Cerebellar nuclear complex (tissue), 1 donor: Measurements from ENCODE around the gene NRG3.
"Not testable (repeated sequence)": the region's sequence is repeated elsewhere in the genome, so short reads cannot be mapped to it uniquely, and the experiment has no call there.

Experiments
- DNase-seq, 2 experiments: peaks; one replicate each; lab custom pipeline; 2025; lab: John Stamatoyannopoulos, UW

The NRG3 gene

GRCh38 chr10:81961451-81962184 is 86.6 kb downstream of the NRG3 start:
- no peak for DNase-seq

DNA sequence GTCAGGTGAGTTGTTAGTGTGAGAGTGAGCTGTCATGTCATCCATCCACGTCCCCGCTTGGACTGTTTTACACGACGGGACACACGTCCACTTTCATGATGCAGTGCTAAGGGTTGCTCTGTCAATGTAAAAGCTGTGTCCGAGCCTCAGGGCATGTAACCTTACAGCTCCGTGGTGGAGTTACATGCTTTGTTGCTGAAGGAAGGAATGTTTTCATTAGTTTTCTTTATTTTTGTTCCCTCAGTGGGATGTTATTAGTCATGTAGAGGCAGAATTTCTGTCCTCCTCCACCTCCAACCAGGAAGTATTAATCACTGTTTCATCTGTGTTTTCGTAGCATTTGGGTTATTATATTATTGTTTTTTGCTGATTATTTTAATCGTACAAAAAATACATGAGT is 88.6 kb downstream of the NRG3 start:
- DNase-seq: no peak

DNA sequence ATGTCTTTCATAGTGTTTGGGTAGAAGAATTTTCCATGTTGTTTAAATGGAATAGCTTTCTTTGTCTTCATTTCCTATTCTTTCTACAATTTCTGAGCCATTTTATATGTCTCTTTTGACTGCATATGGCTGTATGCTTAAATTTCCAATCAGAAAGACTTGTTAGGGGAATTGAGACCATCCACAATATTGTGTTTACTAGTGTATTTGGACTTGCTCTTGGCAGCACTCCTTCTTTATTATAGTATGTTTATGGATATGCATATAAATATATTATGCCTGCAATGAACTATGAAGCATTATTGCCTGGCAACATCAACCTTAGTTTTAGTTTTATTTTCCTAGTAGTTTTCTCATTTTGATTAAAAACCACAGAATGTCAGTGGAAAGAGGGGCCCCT is 92.7 kb downstream of the NRG3 start:
- DNase-seq: no peak

- DNase-seq: no peak
Observed at GRCh38 chr10:81969136-81969535, 94.1 kb downstream of the NRG3 start.

- DNase-seq: no peak
Observed at GRCh38 chr10:81978238-81978637, 103.2 kb downstream of the NRG3 start.

DNA sequence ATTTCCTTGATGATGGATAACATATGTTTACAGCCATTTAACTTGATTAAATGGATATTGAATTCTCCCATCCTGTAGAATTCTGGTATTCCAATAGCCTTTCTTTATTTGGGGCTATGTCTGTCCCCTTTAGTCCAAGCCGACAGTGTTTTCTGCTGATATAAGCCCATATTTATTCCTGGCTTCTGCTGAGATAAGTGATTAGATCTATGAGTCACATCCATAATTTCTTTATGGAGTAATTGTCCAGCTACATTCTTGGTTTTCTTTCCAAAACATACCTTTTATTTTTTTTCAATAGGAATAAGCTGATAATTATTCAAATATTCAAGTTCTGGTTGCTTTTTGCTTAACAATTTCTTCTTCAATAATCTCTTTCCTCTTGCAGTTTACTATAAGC is 106.7 kb downstream of the NRG3 start:
- no peak for DNase-seq

- DNase-seq: no peak
Observed at GRCh38 chr10:81984428-81984827, 109.4 kb downstream of the NRG3 start.

- DNase-seq: no peak
Observed at GRCh38 chr10:81995254-81995653, 120.3 kb downstream of the NRG3 start.

DNA sequence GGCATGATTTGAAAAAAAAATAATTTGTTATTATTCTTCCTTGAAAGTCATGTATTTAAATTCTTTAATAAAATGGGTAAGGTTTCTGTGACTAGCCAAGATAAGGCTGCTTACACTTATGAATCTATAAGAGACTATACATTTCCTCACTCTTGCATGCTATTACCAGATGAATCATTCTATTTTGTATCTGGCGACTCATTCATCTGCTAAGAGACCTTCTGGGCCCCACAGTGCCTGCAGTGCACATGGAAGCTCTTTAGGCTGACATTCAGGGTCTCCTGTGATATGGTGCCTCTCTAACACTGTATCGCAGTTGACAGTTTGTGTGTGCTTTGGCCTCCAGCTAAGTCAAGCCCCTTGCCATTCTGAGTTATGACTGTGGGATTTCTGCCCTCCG is 121.9 kb downstream of the NRG3 start:
- no peak for DNase-seq

DNA sequence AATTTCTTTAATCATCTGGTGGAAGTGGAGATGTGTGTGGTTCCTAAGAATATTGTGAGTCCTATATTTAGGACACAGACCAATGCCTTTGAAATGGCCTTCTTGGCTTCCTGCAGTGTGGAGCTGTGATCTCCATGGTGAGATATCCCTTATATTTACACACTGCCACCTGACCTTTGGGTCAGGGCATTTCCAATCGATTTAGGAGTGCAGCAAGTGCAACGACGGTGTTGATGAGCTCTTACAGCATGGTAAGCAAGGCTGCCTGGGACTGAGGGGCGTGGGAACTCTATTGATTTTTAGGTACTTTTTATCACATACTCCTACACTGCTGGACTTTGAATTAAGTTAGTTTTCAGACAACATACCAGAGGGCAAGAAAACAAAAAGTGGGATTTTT is 146.0 kb downstream of the NRG3 start:
- DNase-seq: no peak

GRCh38 chr10:82027711-82028110 is 152.7 kb downstream of the NRG3 start:
- DNase-seq: no peak

DNA sequence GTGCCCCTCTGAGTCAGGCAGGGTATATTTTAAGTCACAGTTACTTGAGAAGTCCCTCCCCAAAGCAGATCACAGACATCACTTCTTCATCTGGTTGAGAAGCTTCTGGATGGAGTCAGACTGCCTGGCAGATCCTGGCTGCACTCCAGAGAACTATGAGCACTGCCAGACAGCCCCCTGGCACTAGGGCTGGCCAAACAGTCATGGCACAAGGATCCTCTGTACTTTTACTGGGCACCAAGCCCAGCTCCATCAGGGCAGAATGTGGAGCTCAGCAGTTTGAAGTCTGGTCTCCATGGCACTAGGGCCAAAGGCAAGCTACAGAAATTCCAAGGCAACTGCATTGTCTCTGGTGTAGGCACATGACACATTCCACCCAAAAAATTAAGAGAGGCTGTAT is 162.1 kb downstream of the NRG3 start:
- no peak for DNase-seq

DNA sequence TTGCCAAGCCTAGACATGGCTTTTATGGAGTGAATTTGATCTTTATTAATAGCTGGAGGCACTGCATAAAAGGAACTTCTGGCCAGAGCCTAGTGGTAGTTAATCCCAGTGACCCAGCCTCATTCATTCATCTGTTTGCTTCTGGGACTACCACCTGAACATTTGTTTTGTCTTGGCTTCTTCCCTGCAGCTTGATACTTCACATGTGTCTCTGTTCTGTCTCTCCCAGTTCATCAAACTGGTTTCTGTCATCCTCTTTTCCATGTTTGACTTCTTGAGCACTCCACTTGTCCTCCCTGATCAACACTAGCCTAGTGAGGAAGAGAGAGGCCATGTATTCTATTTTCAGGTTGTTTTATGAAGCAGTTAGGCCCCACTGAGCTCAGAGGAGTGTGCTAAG is 163.6 kb downstream of the NRG3 start:
- DNase-seq: no peak

GRCh38 chr10:82040336-82040735 is 165.3 kb downstream of the NRG3 start:
- no peak for DNase-seq

GRCh38 chr10:82041018-82041417 is 166.0 kb downstream of the NRG3 start:
- no peak for DNase-seq

GRCh38 chr10:82056391-82056790 is 181.4 kb downstream of the NRG3 start:
- DNase-seq: no peak

DNA sequence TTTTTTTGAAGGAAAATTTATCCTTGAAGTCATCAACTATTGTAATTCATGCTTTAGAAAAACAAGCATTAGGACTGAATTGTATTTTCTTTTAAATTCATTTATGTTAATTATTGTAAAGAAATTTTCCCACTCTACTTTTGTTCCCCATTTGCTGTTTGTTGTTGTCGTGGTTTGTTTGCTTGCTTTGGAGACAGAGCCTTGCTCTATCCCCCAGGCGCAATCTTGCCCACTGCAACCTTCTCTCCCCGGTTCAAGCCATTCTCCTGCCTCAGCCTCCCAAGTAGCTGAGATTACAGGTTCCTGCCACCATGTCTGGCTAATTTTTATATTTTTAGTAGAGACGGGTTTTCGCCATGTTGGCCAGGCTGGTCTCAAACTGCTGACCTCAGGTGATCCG is 192.2 kb downstream of the NRG3 start:
- DNase-seq: not testable (repeated sequence)

- DNase-seq: no peak
Observed at GRCh38 chr10:82068501-82068900, 193.5 kb downstream of the NRG3 start.

- DNase-seq: no peak
Observed at GRCh38 chr10:82071231-82071630, 196.2 kb downstream of the NRG3 start.

DNA sequence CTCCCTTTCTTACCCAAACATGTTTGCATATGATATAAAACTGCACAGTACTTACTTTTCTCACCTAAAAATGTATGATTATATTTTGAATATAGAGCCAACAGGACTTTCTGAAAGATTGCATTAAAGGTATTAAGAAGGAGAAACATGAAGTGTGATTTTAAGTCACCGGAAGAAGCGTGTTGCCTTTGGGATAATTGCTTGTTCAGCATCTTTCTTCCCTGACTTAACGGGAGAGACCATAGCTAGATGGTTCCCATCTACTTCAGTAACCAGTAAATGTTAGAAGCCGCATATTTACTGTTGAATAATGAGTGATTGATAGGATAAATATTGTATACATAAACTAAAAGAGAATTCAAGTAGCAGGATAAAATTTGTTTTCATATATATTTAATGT is 197.1 kb downstream of the NRG3 start:
- no peak for DNase-seq

GRCh38 chr10:82075605-82076004 is 200.6 kb downstream of the NRG3 start:
- no peak for DNase-seq

DNA sequence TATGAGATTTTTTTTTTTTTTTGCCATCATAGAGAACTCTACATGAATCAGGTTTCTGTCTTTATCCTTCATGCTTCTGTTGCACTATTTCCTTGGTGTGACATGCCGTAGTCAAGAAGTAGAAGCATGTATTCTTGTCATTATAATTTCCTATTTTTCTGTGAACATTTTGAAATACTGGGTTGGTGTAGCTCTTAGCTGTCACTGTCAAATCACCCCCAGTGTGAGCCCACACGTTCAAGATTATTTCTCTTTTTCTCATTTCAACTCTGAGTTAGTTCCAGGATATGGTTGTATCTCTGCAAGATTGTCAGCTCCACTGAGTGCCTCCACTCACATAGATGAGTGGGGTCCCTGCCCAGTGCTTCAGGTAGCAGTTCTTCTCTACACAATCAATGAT is 209.5 kb downstream of the NRG3 start:
- no peak for DNase-seq

GRCh38 chr10:82084904-82085303 is 209.9 kb downstream of the NRG3 start:
- DNase-seq: no peak

GRCh38 chr10:82089327-82089726 is 214.3 kb downstream of the NRG3 start:
- no peak for DNase-seq
